ENCODE data around the gene ZGPAT.

- TF ChIP-seq CTCF (IDR thresholded peaks at IDR 0.05), result no peak
- no peak for TF ChIP-seq SIN3A (IDR thresholded peaks at IDR 0.05; ENCODE audit: borderline replicate concordance, insufficient read depth, low read depth, low read length)
- peak; percentile 3; the same call in 1 of the 2 replicates for TF ChIP-seq POLR2AphosphoS5 (IDR thresholded peaks at IDR 0.05; ENCODE audit: low read depth, low read length)
- TF ChIP-seq REST (IDR thresholded peaks at IDR 0.05; ENCODE audit: insufficient read depth in 1 of 2, low read depth in 2 of 2, low read length in 1 of 2), result no peak
- no peak for TF ChIP-seq TCF7L2 (IDR thresholded peaks at IDR 0.05; ENCODE audit: low read depth, low read length)
Measured at GRCh38 chr20:63695424-63696305, 12.2 kb upstream of the ZGPAT start.

Measured in Panc1 (cell line).